COLO668 (cell line): ENCODE measurements around the gene KCND2.

Experiments
- DNase-seq: peaks from one replicate; lab custom pipeline; 2025; ENCODE audit not compliant: unreplicated experiment; lab: John Stamatoyannopoulos, UW

KCND2 gene

GRCh38 chr7:120307991-120308545 is 35.1 kb downstream of the KCND2 start:
- DNase-seq: no peak

- DNase-seq: no peak
Measured at GRCh38 chr7:120311028-120311788, 38.2 kb downstream of the KCND2 start.

- DNase-seq: no peak
Measured at GRCh38 chr7:120320218-120320961, 47.4 kb downstream of the KCND2 start.

- no peak for DNase-seq
Measured at GRCh38 chr7:120327054-120327453, 54.1 kb downstream of the KCND2 start.

GRCh38 chr7:120332433-120332832 is 59.5 kb downstream of the KCND2 start:
- no peak for DNase-seq

GRCh38 chr7:120334475-120334874 is 61.5 kb downstream of the KCND2 start:
- DNase-seq: no peak

GRCh38 chr7:120337308-120337907 is 64.4 kb downstream of the KCND2 start:
- no peak for DNase-seq

GRCh38 chr7:120344276-120344675 is 71.3 kb downstream of the KCND2 start:
- DNase-seq: no peak

- DNase-seq: no peak
Measured at GRCh38 chr7:120353171-120353570, 80.2 kb downstream of the KCND2 start.

GRCh38 chr7:120360918-120361317 is 87.9 kb downstream of the KCND2 start:
- no peak for DNase-seq

- no peak for DNase-seq
Measured at GRCh38 chr7:120363414-120363813, 90.4 kb downstream of the KCND2 start.

GRCh38 chr7:120370954-120371353 is 98.0 kb downstream of the KCND2 start:
- DNase-seq: no peak

GRCh38 chr7:120373174-120373573 is 100.2 kb downstream of the KCND2 start:
- DNase-seq: no peak

GRCh38 chr7:120394595-120394994 is 121.6 kb downstream of the KCND2 start:
- no peak for DNase-seq

- no peak for DNase-seq
Measured at GRCh38 chr7:120395526-120396019, 122.6 kb downstream of the KCND2 start.

GRCh38 chr7:120398284-120399000 is 125.5 kb downstream of the KCND2 start:
- no peak for DNase-seq

GRCh38 chr7:120400806-120401455 is 128.0 kb downstream of the KCND2 start:
- DNase-seq: no peak

GRCh38 chr7:120402079-120402767 is 129.2 kb downstream of the KCND2 start:
- no peak for DNase-seq

- DNase-seq: no peak
Measured at GRCh38 chr7:120402801-120403200, 129.8 kb downstream of the KCND2 start.

- no peak for DNase-seq
Measured at GRCh38 chr7:120404042-120404441, 131.1 kb downstream of the KCND2 start.
